Vagina (tissue), 2 donors: ENCODE results near the gene ARHGAP26.

Source experiments
- POLR2A ChIP-seq, 2 donors: fragments of 450-650 bp; IDR thresholded peaks; one replicate each; pipeline ENCODE4 v1.6.1; 2017; ENCODE audit warnings: antibody characterized with exemption in 2 of 2, mild to moderate bottlenecking in 2 of 2, moderate library complexity in 2 of 2
- POLR2AphosphoS5 ChIP-seq, 2 donors: sonication (generic); formaldehyde crosslinking; IDR thresholded peaks; one replicate each; pipeline ENCODE4 v1.9.0; 2017; ENCODE audit warnings: antibody characterized with exemption in 2 of 2, mild to moderate bottlenecking in 2 of 2, low read depth in 1 of 2; ENCODE audit not compliant: insufficient read depth in 1 of 2
- TF ChIP-seq, protein P1 (sequence below), 3 experiments: fragments of 450-650 bp in 2 of 3; fragments of 200-600 bp in 1 of 3; sonication (generic) in 1 of 3; IDR thresholded peaks; one replicate each; pipeline ENCODE4 v1.5.1; 2017 to 2019; ENCODE audit warnings: antibody characterized with exemption in 3 of 3, mild to moderate bottlenecking in 2 of 3, moderate library complexity in 2 of 3

DNA sequence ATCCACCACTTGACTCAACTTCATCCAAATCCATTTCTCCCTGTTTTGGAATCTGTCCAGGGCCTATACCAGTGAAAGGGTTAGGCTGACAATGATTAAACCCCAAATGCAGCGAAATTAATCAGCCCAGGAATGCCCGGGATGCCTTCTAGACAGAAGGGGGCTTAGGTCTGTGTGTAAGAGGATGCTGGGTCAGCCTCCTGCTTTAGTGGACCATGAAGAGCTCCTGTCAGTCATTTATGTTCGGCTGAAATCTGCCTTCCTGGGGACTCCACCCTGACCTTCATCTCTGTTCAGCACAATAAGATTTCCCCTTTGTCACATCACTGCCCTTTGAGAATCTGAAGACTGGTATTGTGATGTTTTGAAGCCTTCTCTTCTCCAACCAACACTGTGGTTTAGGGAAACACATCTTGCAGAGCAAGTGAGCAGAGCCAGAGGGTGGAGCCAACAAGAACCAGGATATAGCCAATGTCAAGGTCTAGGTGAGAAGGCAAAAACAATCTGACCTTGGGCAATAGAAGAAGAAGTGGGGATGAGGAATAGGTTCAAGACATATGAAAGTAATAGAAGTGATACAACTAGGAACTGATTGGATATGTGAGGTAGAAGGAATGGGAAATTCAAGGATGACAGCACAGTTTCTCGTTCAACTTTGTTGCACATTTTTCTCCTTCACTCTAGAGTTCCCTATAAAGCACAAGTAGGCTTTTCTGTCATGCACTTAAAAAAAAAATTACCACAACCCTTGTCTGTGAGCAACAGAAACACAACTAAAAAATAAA lies 234.4 kb downstream of the ARHGAP26 start:
- TF ChIP-seq POLR2AphosphoS5 (IDR thresholded peaks at IDR 0.05; ENCODE audit: insufficient read depth in 1 of 2, low read depth in 1 of 2) = no peak
- no peak for TF ChIP-seq POLR2A (IDR thresholded peaks at IDR 0.05)
- TF ChIP-seq, protein P1, sequence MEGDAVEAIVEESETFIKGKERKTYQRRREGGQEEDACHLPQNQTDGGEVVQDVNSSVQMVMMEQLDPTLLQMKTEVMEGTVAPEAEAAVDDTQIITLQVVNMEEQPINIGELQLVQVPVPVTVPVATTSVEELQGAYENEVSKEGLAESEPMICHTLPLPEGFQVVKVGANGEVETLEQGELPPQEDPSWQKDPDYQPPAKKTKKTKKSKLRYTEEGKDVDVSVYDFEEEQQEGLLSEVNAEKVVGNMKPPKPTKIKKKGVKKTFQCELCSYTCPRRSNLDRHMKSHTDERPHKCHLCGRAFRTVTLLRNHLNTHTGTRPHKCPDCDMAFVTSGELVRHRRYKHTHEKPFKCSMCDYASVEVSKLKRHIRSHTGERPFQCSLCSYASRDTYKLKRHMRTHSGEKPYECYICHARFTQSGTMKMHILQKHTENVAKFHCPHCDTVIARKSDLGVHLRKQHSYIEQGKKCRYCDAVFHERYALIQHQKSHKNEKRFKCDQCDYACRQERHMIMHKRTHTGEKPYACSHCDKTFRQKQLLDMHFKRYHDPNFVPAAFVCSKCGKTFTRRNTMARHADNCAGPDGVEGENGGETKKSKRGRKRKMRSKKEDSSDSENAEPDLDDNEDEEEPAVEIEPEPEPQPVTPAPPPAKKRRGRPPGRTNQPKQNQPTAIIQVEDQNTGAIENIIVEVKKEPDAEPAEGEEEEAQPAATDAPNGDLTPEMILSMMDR (IDR thresholded peaks at IDR 0.05) = no peak
